Dendritic cell treated with granulocyte-macrophage colony-stimulating factor and Interleukin-4, amounts not matched to agents 40 ng/mL and 50 ng/mL, for 4 days (primary cell): ENCODE measurements around the gene H1-8.
A peak's percentile ranks its signal among the peaks of the same experiment; 100 is the strongest.
"Not testable (repeated sequence)": the region's sequence is repeated elsewhere in the genome, so short reads cannot be mapped to it uniquely, and the experiment has no call there.

Experiments
- H3K27ac Mint-ChIP-seq: one replicate; pipeline ENCODE4 v1.8.0; 2022; ENCODE audit warnings: mild to moderate bottlenecking, mixed read lengths
- H3K27me3 Mint-ChIP-seq: one replicate; pipeline ENCODE4 v1.8.0; 2022; ENCODE audit warnings: mild to moderate bottlenecking, mixed read lengths
- H3K36me3 Mint-ChIP-seq: one replicate; pipeline ENCODE4 v1.8.0; 2022; ENCODE audit warnings: low read depth, mixed read lengths
- H3K4me1 Mint-ChIP-seq: one replicate; pipeline ENCODE4 v1.8.0; 2022; ENCODE audit warnings: low read depth, mixed read lengths
- H3K4me3 Mint-ChIP-seq: one replicate; pipeline ENCODE4 v1.8.0; 2022; ENCODE audit warnings: mild to moderate bottlenecking, moderate library complexity, mixed read lengths
- H3K9me3 Mint-ChIP-seq: one replicate; pipeline ENCODE4 v1.8.0; 2022; ENCODE audit warnings: mixed read lengths
- intact Hi-C: fragments of 100-400 bp; cut with micrococcal nuclease; formaldehyde crosslinking; loops from one replicate; pipeline ENCODE4 v1.15.0; 2022

The H1-8 gene

GRCh38 chr3:129534428-129535027 lies 8.4 kb upstream of the H1-8 start:
- no peak overlapping the region for H3K4me3 Mint-ChIP-seq
- peaks cover 11% of the 10 kb centered on the region for H3K27me3 Mint-ChIP-seq
- no peaks in the 10 kb centered on the region for H3K9me3 Mint-ChIP-seq
- H3K4me1 Mint-ChIP-seq: peaks cover 21% of the 10 kb centered on the region
- intact Hi-C loops: no loop called here
- H3K36me3 Mint-ChIP-seq: no peaks in the 10 kb centered on the region
- H3K27ac Mint-ChIP-seq: no peak overlapping the region

GRCh38 chr3:129535075-129535474 lies 7.9 kb upstream of the H1-8 start:
- Mint-ChIP-seq H3K36me3 (no peaks in the 10 kb centered on the region), H3K4me3 (no peak overlapping the region), H3K4me1 (peaks cover 16% of the 10 kb centered on the region), H3K9me3 (no peaks in the 10 kb centered on the region), H3K27ac (no peak overlapping the region), H3K27me3 (peaks cover 11% of the 10 kb centered on the region)
- intact Hi-C loops: no loop called here

- H3K36me3 Mint-ChIP-seq: no peaks in the 10 kb centered on the region
- intact Hi-C loops: no loop called here
- H3K27me3 Mint-ChIP-seq: peaks cover 11% of the 10 kb centered on the region
- H3K9me3 Mint-ChIP-seq: no peaks in the 10 kb centered on the region
- no peak overlapping the region for H3K27ac Mint-ChIP-seq
- no peak overlapping the region for H3K4me3 Mint-ChIP-seq
- peaks cover 5% of the 10 kb centered on the region for H3K4me1 Mint-ChIP-seq
Observed at GRCh38 chr3:129536374-129536667, 6.7 kb upstream of the H1-8 start.

- H3K4me1 Mint-ChIP-seq: no peaks in the 10 kb centered on the region
- intact Hi-C loops: no loop called here
- no peak overlapping the region for H3K27ac Mint-ChIP-seq
- H3K36me3 Mint-ChIP-seq: no peaks in the 10 kb centered on the region
- no peak overlapping the region for H3K4me3 Mint-ChIP-seq
- H3K9me3 Mint-ChIP-seq: no peaks in the 10 kb centered on the region
- H3K27me3 Mint-ChIP-seq: peaks cover 11% of the 10 kb centered on the region
Observed at GRCh38 chr3:129536804-129537203, 6.2 kb upstream of the H1-8 start.

GRCh38 chr3:129539206-129539605 lies 3.8 kb upstream of the H1-8 start:
- Mint-ChIP-seq H3K4me3 (no peak overlapping the region), H3K36me3 (no peaks in the 10 kb centered on the region), H3K4me1 (no peaks in the 10 kb centered on the region), H3K9me3 (no peaks in the 10 kb centered on the region), H3K27me3 (peaks cover 11% of the 10 kb centered on the region), H3K27ac (no peak overlapping the region)
- intact Hi-C loops: no loop called here

GRCh38 chr3:129540776-129541516 lies 2.0 kb upstream of the H1-8 start:
- intact Hi-C loops: no loop called here
- Mint-ChIP-seq H3K27ac (no peak overlapping the region), H3K27me3 (peaks cover 9% of the 10 kb centered on the region), H3K4me1 (no peaks in the 10 kb centered on the region), H3K4me3 (no peak overlapping the region), H3K9me3 (no peaks in the 10 kb centered on the region), H3K36me3 (no peaks in the 10 kb centered on the region)

- H3K4me1 Mint-ChIP-seq: no peaks in the 10 kb centered on the region
- H3K9me3 Mint-ChIP-seq: no peaks in the 10 kb centered on the region
- no peaks in the 10 kb centered on the region for H3K36me3 Mint-ChIP-seq
- no peak overlapping the region for H3K4me3 Mint-ChIP-seq
- no peaks in the 10 kb centered on the region for H3K27me3 Mint-ChIP-seq
- no peak overlapping the region for H3K27ac Mint-ChIP-seq
- intact Hi-C loops: no loop called here
Observed at GRCh38 chr3:129542747-129543146, 228 bp upstream of the H1-8 start.

GRCh38 chr3:129543999-129544398 lies 1.0 kb downstream of the H1-8 start:
- Mint-ChIP-seq H3K4me3 (no peak overlapping the region), H3K9me3 (no peaks in the 10 kb centered on the region), H3K27ac (no peak overlapping the region), H3K4me1 (peaks cover 9% of the 10 kb centered on the region), H3K27me3 (no peaks in the 10 kb centered on the region), H3K36me3 (no peaks in the 10 kb centered on the region)
- intact Hi-C loops: no loop called here

GRCh38 chr3:129545951-129546350 lies 3.0 kb downstream of the H1-8 start:
- not testable (repeated sequence) for H3K27ac Mint-ChIP-seq, H3K9me3 Mint-ChIP-seq
- peaks cover 22% of the 10 kb centered on the region for H3K4me1 Mint-ChIP-seq

GRCh38 chr3:129547241-129547640 lies 4.3 kb downstream of the H1-8 start:
- no peaks in the 10 kb centered on the region for H3K9me3 Mint-ChIP-seq
- peaks cover 22% of the 10 kb centered on the region for H3K4me1 Mint-ChIP-seq
- no peak overlapping the region for H3K4me3 Mint-ChIP-seq
- intact Hi-C loops: no loop called here
- H3K36me3 Mint-ChIP-seq: no peaks in the 10 kb centered on the region
- H3K27ac Mint-ChIP-seq: no peak overlapping the region
- H3K27me3 Mint-ChIP-seq: no peaks in the 10 kb centered on the region

More at GRCh38 chr3:129545951-129546350, 3.0 kb downstream of the H1-8 start:
- H3K4me3 Mint-ChIP-seq, H3K36me3 Mint-ChIP-seq, intact Hi-C loops, H3K27me3 Mint-ChIP-seq: not testable (repeated sequence)

GRCh38 chr3:129548104-129548965 lies 5.4 kb downstream of the H1-8 start:
- intact Hi-C loops: no loop called here
- Mint-ChIP-seq H3K27ac (peak overlapping the region; percentile 11), H3K9me3 (no peaks in the 10 kb centered on the region), H3K36me3 (no peaks in the 10 kb centered on the region), H3K27me3 (no peaks in the 10 kb centered on the region), H3K4me1 (peaks cover 32% of the 10 kb centered on the region), H3K4me3 (no peak overlapping the region)

GRCh38 chr3:129549006-129549800 lies 6.2 kb downstream of the H1-8 start:
- no peaks in the 10 kb centered on the region for H3K27me3 Mint-ChIP-seq
- H3K4me3 Mint-ChIP-seq: no peak overlapping the region
- intact Hi-C loops: no loop called here
- peaks cover 36% of the 10 kb centered on the region for H3K4me1 Mint-ChIP-seq
- no peak overlapping the region for H3K27ac Mint-ChIP-seq
- no peaks in the 10 kb centered on the region for H3K9me3 Mint-ChIP-seq
- peaks cover 2% of the 10 kb centered on the region for H3K36me3 Mint-ChIP-seq

GRCh38 chr3:129549805-129550204 lies 6.8 kb downstream of the H1-8 start:
- peaks cover 42% of the 10 kb centered on the region for H3K4me1 Mint-ChIP-seq
- no peak overlapping the region for H3K27ac Mint-ChIP-seq
- intact Hi-C loops: no loop called here
- peaks cover 8% of the 10 kb centered on the region for H3K36me3 Mint-ChIP-seq
- H3K9me3 Mint-ChIP-seq: no peaks in the 10 kb centered on the region
- H3K4me3 Mint-ChIP-seq: no peak overlapping the region
- no peaks in the 10 kb centered on the region for H3K27me3 Mint-ChIP-seq
